ACC112 (cell line): ENCODE measurements around the gene CDH18.
"Not testable (repeated sequence)": the region's sequence is repeated elsewhere in the genome, so short reads cannot be mapped to it uniquely, and the experiment has no call there.

ENCODE experiments used
- H2AFZ ChIP-seq: fragments of 200-600 bp; sonication (generic); one replicate; pipeline ENCODE4 v1.6.0; 2017; ENCODE audit warnings: antibody characterized with exemption, low read length; ENCODE audit not compliant: unreplicated experiment
- H3K27ac ChIP-seq: fragments of 200-600 bp; sonication (generic); 2 replicates; pipeline ENCODE4 v1.5.1; 2014; ENCODE audit warnings: low read depth, mild to moderate bottlenecking, antibody characterized with exemption, low read length, moderate library complexity
- H3K27me3 ChIP-seq: fragments of 200-600 bp; sonication (generic); 2 replicates; pipeline ENCODE4 v1.6.1; 2014; ENCODE audit warnings: mild to moderate bottlenecking, antibody characterized with exemption, low read length, moderate library complexity, mixed read lengths; ENCODE audit not compliant: insufficient read depth
- H3K36me3 ChIP-seq: fragments of 200-600 bp; sonication (generic); 2 replicates; pipeline ENCODE4 v1.6.1; 2016; ENCODE audit warnings: mild to moderate bottlenecking, antibody characterized with exemption, low read length, moderate library complexity, mixed read lengths; ENCODE audit not compliant: insufficient read depth
- H3K4me1 ChIP-seq: fragments of 200-600 bp; sonication (generic); one replicate; pipeline ENCODE4 v1.6.1; 2016; ENCODE audit warnings: low read length, mixed read lengths; ENCODE audit not compliant: insufficient read depth, unreplicated experiment, control insufficient read depth
- H3K4me3 ChIP-seq: fragments of 200-600 bp; sonication (generic); 2 replicates; pipeline ENCODE4 v1.5.1; 2014; ENCODE audit warnings: mild to moderate bottlenecking, low read depth, low read length
- H3K79me2 ChIP-seq: fragments of 200-600 bp; sonication (generic); one replicate; pipeline ENCODE4 v1.6.0; 2016; ENCODE audit warnings: low read length; ENCODE audit not compliant: control insufficient read depth, unreplicated experiment, insufficient read depth

CDH18 gene

DNA sequence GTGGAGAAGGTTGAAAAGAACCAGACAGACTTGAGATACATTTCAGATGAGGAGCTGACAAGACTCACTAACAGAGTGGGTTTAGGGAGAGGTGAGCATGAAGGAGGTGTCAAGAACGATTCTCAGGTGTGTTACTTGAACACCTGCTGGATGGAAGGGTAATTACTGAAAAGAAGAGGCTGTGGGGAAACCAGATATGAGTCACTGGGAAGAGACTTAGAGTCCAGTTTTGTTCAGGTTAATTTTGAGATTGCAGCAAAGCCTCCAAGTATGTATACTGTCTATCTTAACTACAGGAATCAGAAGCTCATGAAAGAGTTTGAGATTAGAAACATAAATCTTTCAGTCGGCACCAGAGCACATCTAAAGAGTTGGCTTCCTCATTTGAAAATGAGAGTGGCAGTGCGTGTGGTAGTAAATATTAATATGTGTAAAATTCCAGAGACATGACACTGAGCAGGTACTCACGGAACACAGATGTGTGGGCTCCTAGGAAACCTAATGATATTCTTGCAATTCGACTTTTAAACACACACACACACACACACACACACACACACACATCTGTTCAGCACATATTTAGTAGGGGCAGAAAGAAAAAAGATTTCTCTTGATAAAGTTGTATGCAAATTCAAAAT lies 197.1 kb downstream of the CDH18 start:
- H3K4me3 ChIP-seq: no peak overlapping the region
- H2AFZ ChIP-seq: no peak overlapping the region
- H3K36me3 ChIP-seq: no peaks in the 10 kb centered on the region
- H3K79me2 ChIP-seq: no peaks in the 10 kb centered on the region
- peaks cover 3% of the 10 kb centered on the region for H3K4me1 ChIP-seq
- no peaks in the 10 kb centered on the region for H3K27me3 ChIP-seq
- H3K27ac ChIP-seq: no peak overlapping the region

- Histone ChIP-seq H3K27ac (no peak overlapping the region), H3K79me2 (no peaks in the 10 kb centered on the region), H3K4me3 (no peak overlapping the region), H3K36me3 (no peaks in the 10 kb centered on the region), H3K27me3 (no peaks in the 10 kb centered on the region), H2AFZ (no peak overlapping the region), H3K4me1 (no peaks in the 10 kb centered on the region)
Measured at GRCh38 chr5:19782566-19782965, 205.4 kb downstream of the CDH18 start.

GRCh38 chr5:19777363-19777762 lies 210.6 kb downstream of the CDH18 start:
- no peak overlapping the region for H3K4me3 ChIP-seq
- H3K79me2 ChIP-seq: no peaks in the 10 kb centered on the region
- no peak overlapping the region for H2AFZ ChIP-seq
- no peaks in the 10 kb centered on the region for H3K27me3 ChIP-seq
- H3K36me3 ChIP-seq: no peaks in the 10 kb centered on the region
- no peak overlapping the region for H3K27ac ChIP-seq
- no peaks in the 10 kb centered on the region for H3K4me1 ChIP-seq

DNA sequence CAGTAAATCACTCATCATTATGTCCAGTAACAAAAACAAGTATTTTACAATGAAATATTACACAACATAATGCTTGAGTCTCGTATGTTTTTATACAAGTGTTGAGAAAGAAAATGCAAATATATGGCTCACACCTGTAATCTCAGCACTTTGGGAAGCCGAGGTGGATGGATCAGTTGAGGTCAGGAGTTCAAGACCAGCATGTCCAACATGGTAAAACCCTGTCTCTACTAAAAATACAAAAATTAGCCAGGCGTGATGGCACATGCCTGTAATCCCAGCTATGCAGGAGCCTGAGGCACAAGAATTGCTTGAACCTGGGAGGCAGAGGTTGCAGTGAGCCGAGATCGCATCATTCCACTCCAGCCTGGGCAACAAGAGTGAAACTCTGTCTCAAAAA lies 211.1 kb downstream of the CDH18 start:
- not testable (repeated sequence) for H3K4me1 ChIP-seq, H3K79me2 ChIP-seq, H3K27me3 ChIP-seq, H3K4me3 ChIP-seq, H3K36me3 ChIP-seq, H3K27ac ChIP-seq, H2AFZ ChIP-seq

- Histone ChIP-seq H3K27me3 (no peaks in the 10 kb centered on the region), H2AFZ (peak overlapping the region; percentile 51), H3K4me3 (peak overlapping the region; percentile 44; the same call in 1 of the 2 replicates), H3K36me3 (no peaks in the 10 kb centered on the region), H3K4me1 (peaks cover 39% of the 10 kb centered on the region), H3K79me2 (no peaks in the 10 kb centered on the region), H3K27ac (no peak overlapping the region)
Measured at GRCh38 chr5:19771174-19771835, 216.7 kb downstream of the CDH18 start.

DNA sequence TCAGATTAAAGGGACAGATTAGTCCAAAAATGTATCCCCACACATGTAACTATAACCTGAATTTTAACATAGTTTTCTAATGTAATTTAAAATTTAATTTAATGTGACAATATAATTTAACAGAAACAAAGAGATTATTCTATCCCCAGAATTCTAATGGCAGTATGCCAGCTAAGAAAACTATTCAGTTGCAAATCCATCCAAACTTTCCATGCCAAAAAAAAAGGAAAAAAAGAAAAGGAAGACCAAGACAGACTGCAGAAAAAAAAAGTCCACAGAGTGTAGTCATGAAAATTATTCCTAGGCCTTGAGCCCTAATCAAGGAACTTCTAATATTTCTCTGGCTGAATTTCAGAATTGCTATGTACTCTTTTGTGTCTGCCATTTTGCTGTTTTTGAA lies 217.6 kb downstream of the CDH18 start:
- H3K27ac ChIP-seq: no peak overlapping the region
- H3K4me1 ChIP-seq: peaks cover 39% of the 10 kb centered on the region
- H3K27me3 ChIP-seq: no peaks in the 10 kb centered on the region
- H3K36me3 ChIP-seq: no peaks in the 10 kb centered on the region
- H3K79me2 ChIP-seq: no peaks in the 10 kb centered on the region
- no peak overlapping the region for H3K4me3 ChIP-seq
- H2AFZ ChIP-seq: no peak overlapping the region

DNA sequence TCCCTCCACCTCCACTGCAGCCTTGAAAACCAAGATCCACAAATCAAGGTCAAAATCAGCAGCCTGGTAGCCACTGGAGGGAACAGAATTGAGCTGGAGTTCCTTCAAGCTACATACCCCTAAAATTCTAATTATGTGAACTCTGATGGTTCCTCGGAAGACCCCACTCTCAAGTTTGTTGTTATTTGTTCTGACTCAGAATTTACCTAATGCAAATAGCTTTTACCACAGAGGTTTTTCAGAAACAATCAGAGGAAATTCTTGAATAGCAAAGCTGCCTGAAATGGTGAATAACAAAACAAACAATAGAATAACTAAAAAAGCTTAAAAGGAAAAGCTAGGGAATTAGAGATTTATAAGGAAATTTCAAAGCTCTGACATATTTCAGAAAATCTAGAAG lies 220.0 kb downstream of the CDH18 start:
- no peak overlapping the region for H3K4me3 ChIP-seq
- H3K27ac ChIP-seq: no peak overlapping the region
- peaks cover 39% of the 10 kb centered on the region for H3K4me1 ChIP-seq
- no peaks in the 10 kb centered on the region for H3K27me3 ChIP-seq
- no peaks in the 10 kb centered on the region for H3K36me3 ChIP-seq
- H2AFZ ChIP-seq: peak overlapping the region; percentile 16
- no peaks in the 10 kb centered on the region for H3K79me2 ChIP-seq

GRCh38 chr5:19753579-19753978 lies 234.4 kb downstream of the CDH18 start:
- Histone ChIP-seq H3K36me3 (no peaks in the 10 kb centered on the region), H3K79me2 (no peaks in the 10 kb centered on the region), H3K4me3 (no peak overlapping the region), H3K27me3 (no peaks in the 10 kb centered on the region), H2AFZ (no peak overlapping the region), H3K4me1 (no peaks in the 10 kb centered on the region), H3K27ac (no peak overlapping the region)

- H3K4me1 ChIP-seq: no peaks in the 10 kb centered on the region
- H3K4me3 ChIP-seq: no peak overlapping the region
- no peak overlapping the region for H3K27ac ChIP-seq
- no peaks in the 10 kb centered on the region for H3K79me2 ChIP-seq
- no peak overlapping the region for H2AFZ ChIP-seq
- no peaks in the 10 kb centered on the region for H3K27me3 ChIP-seq
- no peaks in the 10 kb centered on the region for H3K36me3 ChIP-seq
Measured at GRCh38 chr5:19751326-19751725, 236.7 kb downstream of the CDH18 start.

- Histone ChIP-seq H3K36me3 (no peaks in the 10 kb centered on the region), H2AFZ (no peak overlapping the region), H3K4me3 (no peak overlapping the region), H3K27ac (no peak overlapping the region), H3K27me3 (no peaks in the 10 kb centered on the region), H3K4me1 (no peaks in the 10 kb centered on the region), H3K79me2 (no peaks in the 10 kb centered on the region)
Measured at GRCh38 chr5:19745247-19745646, 242.8 kb downstream of the CDH18 start.

GRCh38 chr5:19739671-19740070 lies 248.3 kb downstream of the CDH18 start:
- Histone ChIP-seq H3K79me2 (no peaks in the 10 kb centered on the region), H3K4me3 (no peak overlapping the region), H2AFZ (no peak overlapping the region), H3K27me3 (no peaks in the 10 kb centered on the region), H3K4me1 (no peaks in the 10 kb centered on the region), H3K27ac (no peak overlapping the region), H3K36me3 (no peaks in the 10 kb centered on the region)
